Measurements from ENCODE around the gene HOXD10. TPM values are rescaled to one million over a fixed set of nuclear protein-coding genes. Genes with fewer than 3 reads are reported as not detected.

The HOXD10 gene
- total and polyA plus RNA-seq, 12 donors = not detected

DNA sequence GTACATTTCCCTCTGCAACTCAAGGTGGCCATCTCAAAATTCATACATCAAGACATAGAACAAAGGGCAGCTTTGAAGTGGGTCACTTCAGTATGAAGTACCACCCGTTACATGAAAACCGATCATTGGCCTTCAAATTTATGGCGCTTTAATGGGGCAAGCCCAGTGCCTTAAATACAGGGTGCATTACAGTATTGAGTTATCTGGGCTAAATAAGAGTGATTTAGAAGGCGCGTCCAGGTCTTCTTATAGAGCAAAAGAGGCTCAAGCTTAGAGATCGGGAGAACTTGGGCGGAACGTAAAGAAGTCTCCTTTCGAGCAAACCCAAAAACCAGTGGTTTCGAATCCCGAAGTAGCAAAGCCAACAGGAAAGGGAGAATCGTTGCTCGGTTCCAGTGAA, 47.6 kb downstream of the HOXD10 start:
- Histone ChIP-seq H3K36me3 (no peaks in the 10 kb centered on the region), H3K9me3 (no peaks in the 10 kb centered on the region), H3K4me3 (no peak overlapping the region), H3K27me3 (peaks cover 53 to 100% (median 100%) of the 10 kb centered on the region in 7 donors), H3K27ac (no peak overlapping the region), H3K4me1 (peaks cover 5 to 35% (median 19%) of the 10 kb centered on the region in 9 donors)
- no peak for TF ChIP-seq CTCF (IDR thresholded peaks at IDR 0.05)
- intact Hi-C loops (cut with DNase I) = no loop called here
- WGBS, 2 donors = 12 to 28% methylated on average over 13 of the region's 13 CpGs
- DNase-seq = no peak
- no peak for ATAC-seq

DNA sequence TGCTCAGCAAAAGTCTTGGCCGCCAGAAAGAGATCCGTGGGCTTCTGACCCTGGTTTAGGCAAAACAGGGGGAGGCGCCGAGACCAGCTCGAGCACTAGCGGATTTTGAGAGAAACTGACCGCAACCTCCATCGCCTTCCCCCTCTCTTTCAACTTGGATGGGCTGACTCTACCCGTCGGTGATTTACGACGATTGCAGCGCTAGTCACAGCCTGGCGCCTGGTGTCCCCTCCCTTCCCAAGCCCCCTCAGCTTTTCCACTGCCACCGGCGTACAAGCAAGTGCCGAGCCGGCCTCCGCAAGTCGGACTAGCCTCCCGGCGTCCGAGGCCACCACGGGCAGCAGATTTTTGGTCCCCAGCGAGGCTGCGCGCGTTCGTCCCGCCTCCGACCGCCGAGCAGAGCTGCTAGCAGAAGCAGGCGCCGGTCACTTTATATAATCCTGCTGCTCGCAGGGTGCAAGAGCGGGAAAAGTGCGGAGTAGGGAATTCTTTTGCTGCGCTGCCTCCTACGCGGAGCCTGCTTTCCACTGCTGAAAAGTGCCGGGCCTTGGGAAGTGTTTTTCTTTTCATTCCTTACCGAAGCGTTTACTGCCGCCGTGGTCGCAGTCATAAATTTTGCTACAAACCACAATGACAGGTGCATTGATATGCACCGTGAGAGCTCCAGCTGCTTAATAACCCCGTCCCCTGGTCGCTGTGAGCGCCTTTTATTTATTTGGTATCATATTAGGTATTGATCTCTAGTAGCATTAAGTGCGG, 48.2 kb downstream of the HOXD10 start:
- peaks cover 3 to 29% (median 16%) of the 10 kb centered on the region in 9 donors for H3K4me1 ChIP-seq
- DNase-seq (no peak), ATAC-seq (no peak)
- no peaks in the 10 kb centered on the region for H3K36me3 ChIP-seq
- WGBS, 2 donors = 6 to 17% methylated on average over 52 of the region's 52 CpGs
- no peak for TF ChIP-seq CTCF (IDR thresholded peaks at IDR 0.05)
- H3K9me3 ChIP-seq = no peaks in the 10 kb centered on the region
- H3K27me3 ChIP-seq = peaks cover 47 to 100% (median 100%) of the 10 kb centered on the region in 7 donors
- H3K4me3 ChIP-seq = no peak overlapping the region
- H3K27ac ChIP-seq = no peak overlapping the region
- intact Hi-C loops (cut with DNase I) = no loop called here

GRCh38 chr2:176165370-176166050, 48.9 kb downstream of the HOXD10 start:
- no peak for TF ChIP-seq CTCF (IDR thresholded peaks at IDR 0.05)
- H3K27ac ChIP-seq = no peak overlapping the region
- ATAC-seq = no peak
- H3K4me3 ChIP-seq = no peak overlapping the region
- H3K4me1 ChIP-seq = peaks cover 0 to 22% (median 9%) of the 10 kb centered on the region in 9 donors
- intact Hi-C loops (cut with DNase I) = no loop called here
- H3K36me3 ChIP-seq = no peaks in the 10 kb centered on the region
- peaks cover 40 to 100% (median 100%) of the 10 kb centered on the region in 7 donors for H3K27me3 ChIP-seq
- DNase-seq = no peak
- WGBS, 2 donors = 5 to 24% methylated on average over 26 of the region's 26 CpGs
- H3K9me3 ChIP-seq = no peaks in the 10 kb centered on the region

DNA sequence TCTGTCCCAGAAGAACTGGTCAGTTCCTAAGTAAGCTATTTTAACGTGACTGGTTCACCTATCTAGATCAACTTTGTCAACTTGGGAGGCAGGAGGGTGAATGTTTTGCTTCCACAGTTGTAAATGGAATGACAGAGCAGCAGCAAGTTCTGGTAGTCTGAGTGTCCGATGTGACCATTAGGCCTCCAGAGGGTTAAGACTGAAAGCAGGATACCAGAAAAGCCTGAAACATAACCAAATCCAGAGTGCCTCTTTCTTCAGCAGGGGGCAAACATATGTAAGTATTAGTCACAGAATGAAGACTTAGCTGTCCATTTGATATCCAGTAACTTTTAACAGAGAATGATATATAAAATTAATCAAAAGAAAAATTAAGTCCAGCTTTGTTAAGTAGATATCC, 49.7 kb downstream of the HOXD10 start:
- ATAC-seq = no peak
- 37 to 46% methylated on average over 2 of the region's 2 CpGs for WGBS, 2 donors
- TF ChIP-seq CTCF (IDR thresholded peaks at IDR 0.05) = no peak

More for the DNA sequence above, 49.7 kb downstream of the HOXD10 start:
- no peak for DNase-seq
- Histone ChIP-seq H3K27me3 (peaks cover 34 to 100% (median 100%) of the 10 kb centered on the region in 7 donors), H3K9me3 (no peaks in the 10 kb centered on the region), H3K4me3 (no peak overlapping the region), H3K36me3 (no peaks in the 10 kb centered on the region), H3K27ac (no peak overlapping the region), H3K4me1 (peaks cover 0 to 24% (median 9%) of the 10 kb centered on the region in 9 donors)
- intact Hi-C loops (cut with DNase I) = no loop called here

Data from heart right ventricle (tissue), 16 donors.